Sciatic nerve (tissue), 2 donors: Measurements from ENCODE around the gene XYLT1. TPM values are rescaled to one million over a fixed set of nuclear protein-coding genes. Genes with fewer than 3 reads are reported as not detected.

Experiments used
- ATAC-seq: fragments of 200-7000 bp; cut with Tn5 transposase; one replicate; pipeline ENCODE4 v1.9.1; 2020; ENCODE audit warnings: mild to moderate bottlenecking, moderate library complexity
- DNase-seq: peaks from one replicate; pipeline ENCODE4 v3.0.0-alpha.2; 2020; ENCODE audit warnings: low spot score
- intact Hi-C: fragments of 100-400 bp; cut with DNase I; formaldehyde crosslinking; loops from one replicate; pipeline ENCODE4 v1.14.2; 2022
- total RNA-seq: library from RNA; stranded (reverse); fragmentation: NEBNext Ultra II Directional; extraction: Animal tissue kit (Norgen Biotek cat#: 25700); gene quantifications from one replicate; pipeline ENCODE4 v1.2.1, GENCODE V29; 2021
- donor health status: DM: no; HTN: no; CAD: no.
- donor health status: DM: no; HTN: no; CAD: no.

XYLT1 gene
- total RNA-seq, 1 donor from 2014 or later = 17.3 TPM

- ATAC-seq = peak; percentile 84
- peak; percentile 85 for DNase-seq
- intact Hi-C loops = no loop called here
These were observed 2.7 kb downstream of the XYLT1 start for GRCh38 chr16:17467923-17468540.

GRCh38 chr16:17466876-17467275 is 3.9 kb downstream of the XYLT1 start:
- intact Hi-C loops = no loop called here
- DNase-seq (no peak), ATAC-seq (no peak)

- DNase-seq (no peak), ATAC-seq (no peak)
- intact Hi-C loops = no loop called here
These were observed 5.3 kb downstream of the XYLT1 start for GRCh38 chr16:17465460-17465859.

- no peak for ATAC-seq
- no peak for DNase-seq
- intact Hi-C loops = no loop called here
These were observed 7.4 kb downstream of the XYLT1 start for GRCh38 chr16:17463335-17463734.

GRCh38 chr16:17461951-17462729 is 8.6 kb downstream of the XYLT1 start:
- intact Hi-C loops = no loop called here
- no peak for DNase-seq
- ATAC-seq = no peak

- intact Hi-C loops = no loop called here
- ATAC-seq = no peak
- no peak for DNase-seq
These were observed 9.9 kb downstream of the XYLT1 start for GRCh38 chr16:17460890-17461289.

GRCh38 chr16:17459903-17460521 is 10.7 kb downstream of the XYLT1 start:
- DNase-seq = no peak

GRCh38 chr16:17457997-17458396 is 12.8 kb downstream of the XYLT1 start:
- DNase-seq = no peak
- intact Hi-C loops = no loop called here
- no peak for ATAC-seq

More at GRCh38 chr16:17459903-17460521, 10.7 kb downstream of the XYLT1 start:
- intact Hi-C loops = no loop called here
- peak; percentile 90 for ATAC-seq

- DNase-seq = no peak
- intact Hi-C loops = no loop called here
- ATAC-seq = no peak
These were observed 13.2 kb downstream of the XYLT1 start for GRCh38 chr16:17457513-17457912.

GRCh38 chr16:17454162-17454730 is 16.5 kb downstream of the XYLT1 start:
- no peak for DNase-seq
- intact Hi-C loops = no loop called here
- ATAC-seq = no peak

GRCh38 chr16:17453364-17454038 is 17.3 kb downstream of the XYLT1 start:
- DNase-seq (no peak), ATAC-seq (peak; percentile 17)
- intact Hi-C loops = no loop called here

GRCh38 chr16:17452922-17453321 is 17.8 kb downstream of the XYLT1 start:
- DNase-seq (no peak), ATAC-seq (no peak)

GRCh38 chr16:17451843-17452242 is 18.9 kb downstream of the XYLT1 start:
- DNase-seq (no peak), ATAC-seq (no peak)
- intact Hi-C loops = no loop called here

More at GRCh38 chr16:17452922-17453321, 17.8 kb downstream of the XYLT1 start:
- intact Hi-C loops = no loop called here

- DNase-seq = no peak
- intact Hi-C loops = no loop called here
- ATAC-seq = no peak
These were observed 20.5 kb downstream of the XYLT1 start for GRCh38 chr16:17450291-17450690.

- ATAC-seq (peak; percentile 76), DNase-seq (peak; percentile 70)
- intact Hi-C loops = no loop called here
These were observed 21.8 kb downstream of the XYLT1 start for GRCh38 chr16:17448640-17449638.

GRCh38 chr16:17447101-17447569 is 23.6 kb downstream of the XYLT1 start:
- ATAC-seq (peak; percentile 7), DNase-seq (no peak)
- intact Hi-C loops = no loop called here

- ATAC-seq = peak; percentile 21
- DNase-seq = no peak
- intact Hi-C loops = no loop called here
These were observed 24.1 kb downstream of the XYLT1 start for GRCh38 chr16:17446661-17447060.

GRCh38 chr16:17445421-17445820 is 25.3 kb downstream of the XYLT1 start:
- intact Hi-C loops = no loop called here
- DNase-seq (no peak), ATAC-seq (no peak)
